Motor neuron (in vitro differentiated cells): Measurements from ENCODE around the gene LENG1. TPM values are rescaled to one million over a fixed set of nuclear protein-coding genes. Genes with fewer than 3 reads are reported as not detected.
"Not testable (repeated sequence)": the region's sequence is repeated elsewhere in the genome, so short reads cannot be mapped to it uniquely, and the experiment has no call there.

Source experiments
- ATAC-seq, 8 experiments: fragments of 200-7000 bp; cut with Tn5 transposase; replicated peaks in 6 of 8; 2 replicates each; pipeline ENCODE4 v1.8.0; 2021; ENCODE audit warnings: mild to moderate bottlenecking in 8 of 8, moderate library complexity in 8 of 8
- H3K27ac ChIP-seq, 2 donors: fragments of 250-450 bp; sonication (Bioruptor Pico); 2 replicates each; pipeline ENCODE4 v1.9.0; 2021; ENCODE audit warnings: antibody characterized with exemption in 2 of 2, mild to moderate bottlenecking in 2 of 2, moderate library complexity in 1 of 2
- H3K4me1 ChIP-seq, 2 donors: fragments of 250-450 bp; sonication (Bioruptor Pico); replicated peaks in 1 of 2; 2 replicates each; pipeline ENCODE4 v1.6.1; 2021; ENCODE audit warnings: antibody characterized with exemption in 2 of 2, mild to moderate bottlenecking in 2 of 2, moderate library complexity in 1 of 2
- H3K4me3 ChIP-seq, 5 donors: fragments of 250-450 bp; sonication (Bioruptor Pico); 2 replicates each; pipeline ENCODE4 v1.9.0; 2021; ENCODE audit warnings: antibody characterized with exemption in 5 of 5, mild to moderate bottlenecking in 5 of 5, moderate library complexity in 4 of 5
- WGBS, 10 experiments: fragments of 450-650 bp; shearing (Covaris generic); methylation state at CpG; one replicate each; pipeline ENCODE4 v1.0.0; 2022; 5-methylcytosine and 5-hydroxymethylcytosine counted together
- in situ Hi-C, 9 experiments: fragments of 400-800 bp; cut with MboI; loops; one replicate each; pipeline ENCODE4 v1.15.0; 2021; ENCODE audit warnings: low sequenced_read_pairs in 9 of 9, low pct_unique_long_range_greater_than_20kb in 2 of 9; ENCODE audit not compliant: unreplicated experiment in 9 of 9
- total RNA-seq, 8 experiments: library from RNA; unstranded; fragments of 300-600 nt; gene quantifications; 2 replicates each; pipeline versions ENCODE4 v1.2.3 to v1.2.4, GENCODE V29; 2022

Gene LENG1
- total RNA-seq, 8 experiments from 2014 or later: 8.2 to 12.5 (median 10.9) TPM

GRCh38 chr19:54186934-54187381 lies 27.4 kb upstream of the LENG1 start:
- no peak for ATAC-seq
- H3K4me1 ChIP-seq: peaks cover 4% of the 10 kb centered on the region in 2 donors
- no peak overlapping the region for H3K4me3 ChIP-seq
- 80 to 100% (median 87%) methylated on average over 1 to 4 of the region's 11 CpGs; no CpG with 5 or more reads in 7 of the 10 experiments for WGBS, 10 experiments
- no peak overlapping the region for H3K27ac ChIP-seq
- in situ Hi-C loops: no loop called here

- ATAC-seq: no peak
- in situ Hi-C loops: no loop called here
- no peak overlapping the region for H3K27ac ChIP-seq
- H3K4me3 ChIP-seq: no peak overlapping the region
- H3K4me1 ChIP-seq: peaks cover 3% of the 10 kb centered on the region in 2 donors
- WGBS, 10 experiments: 80 to 100% (median 90%) methylated on average over 1 to 3 of the region's 8 CpGs; no CpG with 5 or more reads in 5 of the 10 experiments
These were observed 26.8 kb upstream of the LENG1 start for GRCh38 chr19:54186351-54186750.

GRCh38 chr19:54183431-54183830 lies 23.9 kb upstream of the LENG1 start:
- WGBS, 10 experiments: 100% methylated on average over 1 to 3 of the region's 11 CpGs; no CpG with 5 or more reads in 7 of the 10 experiments
- H3K27ac ChIP-seq: no peak overlapping the region
- peaks cover 23 to 25% of the 10 kb centered on the region in 2 donors for H3K4me1 ChIP-seq
- in situ Hi-C loops: no loop called here
- ATAC-seq: no peak
- no peak overlapping the region for H3K4me3 ChIP-seq

- in situ Hi-C loops, H3K27ac ChIP-seq, ATAC-seq, H3K4me3 ChIP-seq: not testable (repeated sequence)
- 80 to 100% (median 100%) methylated on average over 1 to 3 of the region's 3 CpGs; no CpG with 5 or more reads in 1 of the 10 experiments for WGBS, 10 experiments
- H3K4me1 ChIP-seq: peaks cover 25% of the 10 kb centered on the region in 2 donors
These were observed 22.4 kb upstream of the LENG1 start for GRCh38 chr19:54181894-54182293.

- no peak for ATAC-seq
- peaks cover 25% of the 10 kb centered on the region in 2 donors for H3K4me1 ChIP-seq
- H3K4me3 ChIP-seq: no peak overlapping the region
- H3K27ac ChIP-seq: peak overlapping the region; percentile 57 to 70
- in situ Hi-C loops: no loop called here
- 40 to 98% (median 96%) methylated on average over 1 to 17 of the region's 37 CpGs; no CpG with 5 or more reads in 7 of the 10 experiments for WGBS, 10 experiments
These were observed 21.2 kb upstream of the LENG1 start for GRCh38 chr19:54180691-54181091.

GRCh38 chr19:54179921-54180461 lies 20.5 kb upstream of the LENG1 start:
- Histone ChIP-seq H3K27ac (peak overlapping the region in 1 of 2 donors; percentile 57), H3K4me3 (no peak overlapping the region), H3K4me1 (peaks cover 25% of the 10 kb centered on the region in 2 donors)
- peak; percentile 89 to 99 (median 91) for ATAC-seq
- in situ Hi-C loops: no loop called here
- 0 to 67% (median 2%) methylated on average over 1 to 5 of the region's 10 CpGs; no CpG with 5 or more reads in 3 of the 10 experiments for WGBS, 10 experiments

GRCh38 chr19:54179262-54179852 lies 19.8 kb upstream of the LENG1 start:
- in situ Hi-C loops: no loop called here
- Histone ChIP-seq H3K27ac (peak overlapping the region; percentile 36 to 53), H3K4me3 (no peak overlapping the region), H3K4me1 (peaks cover 25% of the 10 kb centered on the region in 2 donors)
- 25 to 100% (median 56%) methylated on average over 1 to 9 of the region's 10 CpGs; no CpG with 5 or more reads in 3 of the 10 experiments for WGBS, 10 experiments
- ATAC-seq: peak in 5 of 8 experiments; percentile 0 to 13 (median 4)

- Histone ChIP-seq H3K4me1 (peaks cover 25% of the 10 kb centered on the region in 2 donors), H3K4me3 (no peak overlapping the region), H3K27ac (peak overlapping the region; percentile 36 to 53)
- ATAC-seq: peak in 2 of 8 experiments; percentile 13 to 28
- in situ Hi-C loops: no loop called here
- 25 to 80% (median 57%) methylated on average over 1 to 11 of the region's 23 CpGs; no CpG with 5 or more reads in 3 of the 10 experiments for WGBS, 10 experiments
These were observed 19.2 kb upstream of the LENG1 start for GRCh38 chr19:54178581-54179261.

- no peak overlapping the region for H3K27ac ChIP-seq
- peaks cover 11 to 18% of the 10 kb centered on the region in 2 donors for H3K4me1 ChIP-seq
- 19 to 60% (median 34%) methylated on average over 2 to 7 of the region's 25 CpGs; no CpG with 5 or more reads in 6 of the 10 experiments for WGBS, 10 experiments
- in situ Hi-C loops: no loop called here
- ATAC-seq: peak in 5 of 8 experiments; percentile 10 to 20 (median 16)
- H3K4me3 ChIP-seq: no peak overlapping the region
These were observed 14.7 kb upstream of the LENG1 start for GRCh38 chr19:54173951-54174834.

- peaks cover 2 to 11% of the 10 kb centered on the region in 2 donors for H3K4me1 ChIP-seq
- in situ Hi-C loops: no loop called here
- no peak overlapping the region for H3K4me3 ChIP-seq
- no peak for ATAC-seq
- WGBS, 10 experiments: 63 to 100% (median 66%) methylated on average over 1 to 8 of the region's 15 CpGs; no CpG with 5 or more reads in 7 of the 10 experiments
- no peak overlapping the region for H3K27ac ChIP-seq
These were observed 13.8 kb upstream of the LENG1 start for GRCh38 chr19:54173359-54173699.

GRCh38 chr19:54172471-54173358 lies 13.2 kb upstream of the LENG1 start, which contains the start of gene TMC4:
TMC4 (minus strand) TSS chr19:54173160; CDS start chr19:54173117, 43 bp downstream.
- no peak within 1 kb of the TSS for H3K27ac ChIP-seq
- peaks cover 0 to 9% of the 10 kb centered on the region in 2 donors for H3K4me1 ChIP-seq
- peak in 6 of 8 experiments; percentile 3 to 29 (median 15) for ATAC-seq
- WGBS, 10 experiments: 0 to 50% (median 20%) methylated on average over 1 to 3 of the region's 13 CpGs; no CpG with 5 or more reads in 6 of the 10 experiments
- H3K4me3 ChIP-seq: no peak within 1 kb of the TSS
- in situ Hi-C loops: no loop called here
